Suppressor macrophage treated with lipopolysaccharide for 1 hour (primary cell): Measurements from ENCODE around the gene APH1B.

Experiments
- DNase-seq, 3 donors: peaks; one replicate each; pipeline ENCODE4 v3.0.0-alpha.2; 2020 to 2022

The APH1B gene

DNA sequence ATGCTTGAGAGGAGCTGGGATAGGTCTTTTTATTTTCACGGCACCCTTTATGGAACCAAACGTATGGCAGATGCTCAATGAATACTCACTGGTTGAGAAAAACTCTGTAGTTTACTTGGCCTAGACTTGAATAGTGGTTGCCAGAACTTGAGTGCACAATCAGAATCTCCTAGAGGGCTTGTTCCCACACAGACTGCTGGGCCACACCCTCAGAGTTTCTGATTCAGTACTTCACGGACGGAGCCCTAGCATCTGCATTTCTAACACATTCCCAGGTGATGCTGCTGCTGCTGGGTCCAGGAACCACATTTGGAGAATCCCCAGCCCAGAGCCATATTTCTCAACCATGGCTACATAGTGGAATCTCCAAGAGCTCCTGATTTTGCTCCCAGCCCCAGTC lies 79.7 kb downstream of the APH1B start:
- DNase-seq, result peak in 1 of 3 donors; percentile 36

DNA sequence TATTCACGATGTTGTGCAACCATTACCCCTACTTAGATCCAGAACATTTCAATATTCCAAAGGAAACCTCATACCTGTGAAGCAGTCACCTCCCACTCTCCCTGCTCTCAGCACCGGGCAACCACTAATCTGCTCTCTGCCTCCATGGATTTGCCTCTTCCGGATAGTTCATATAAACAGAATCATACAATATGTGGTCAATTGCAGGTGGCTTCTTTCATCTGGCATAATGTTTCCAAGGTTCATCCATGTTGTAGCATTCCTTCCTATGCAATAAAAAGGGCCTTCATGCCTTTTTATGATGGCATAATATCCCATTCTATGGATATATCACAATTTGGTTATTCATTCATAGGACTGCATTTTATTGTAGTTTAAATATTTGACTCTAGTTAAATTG lies 80.3 kb downstream of the APH1B start:
- no peak for DNase-seq

DNA sequence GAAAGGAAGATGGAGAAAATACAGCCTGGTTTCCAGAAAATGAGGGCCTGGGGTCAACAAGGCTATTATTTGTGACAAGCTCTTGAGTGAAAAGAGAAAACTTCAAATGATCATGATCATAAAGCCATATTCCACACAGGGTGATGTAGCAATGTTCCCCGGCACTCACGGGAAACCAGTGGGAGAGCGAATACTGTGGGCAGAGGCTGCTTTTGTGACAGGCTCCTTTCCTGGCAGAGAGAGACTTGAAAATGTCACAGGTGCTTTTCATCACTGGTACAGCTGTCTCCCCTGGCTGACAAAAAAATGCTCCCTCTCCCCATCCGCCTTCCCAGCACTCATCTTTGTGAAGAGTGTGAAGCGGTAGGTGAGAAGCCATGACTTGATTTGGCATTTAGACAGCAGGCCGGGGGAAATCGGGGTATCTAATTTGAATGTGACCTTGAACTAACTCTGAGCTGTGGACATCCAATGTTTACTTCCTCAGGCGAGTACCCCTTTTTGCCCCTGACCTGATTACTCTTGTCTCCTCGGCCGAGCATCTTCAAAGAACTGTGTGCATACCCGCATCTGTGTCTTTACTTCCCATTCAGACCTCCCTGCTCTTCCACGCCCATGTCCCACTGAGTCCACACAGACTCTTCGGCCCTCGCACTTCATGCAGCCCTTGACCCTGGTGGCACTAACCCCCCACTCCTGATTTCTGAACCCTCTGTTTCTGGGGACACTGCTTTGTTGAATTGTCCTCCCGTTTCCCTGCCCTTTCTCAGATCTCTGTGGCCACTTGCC lies 81.0 kb downstream of the APH1B start:
- DNase-seq, result no peak
